Measurements from ENCODE around the gene DUSP16.

Gene DUSP16

DNA sequence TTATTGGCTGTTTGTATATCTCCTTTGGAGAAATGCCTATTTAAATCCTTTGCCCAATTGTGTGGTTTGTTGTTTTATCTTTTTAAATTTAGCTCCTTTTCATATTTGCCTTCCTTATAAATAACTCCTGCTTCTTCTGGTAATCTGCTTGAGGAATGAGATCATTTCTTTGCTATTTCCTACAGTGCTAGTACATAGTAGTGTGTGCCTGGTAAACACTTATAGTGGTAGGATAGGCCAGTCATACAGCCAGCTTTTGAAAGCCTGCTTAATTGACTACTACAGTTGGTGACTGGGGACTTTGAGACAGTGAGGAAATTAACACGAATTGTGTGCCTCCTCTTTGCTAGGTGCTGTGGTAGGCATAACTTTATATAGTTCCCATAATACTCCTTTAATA lies 137.0 kb downstream of the DUSP16 start:
- ChIA-PET POLR2A (ENCODE audit: low non-redundant PET) (no interaction called here), CTCF (no interaction called here)
- no peak for DNase-seq (ENCODE audit: low spot score)
- TF ChIP-seq, protein P1, sequence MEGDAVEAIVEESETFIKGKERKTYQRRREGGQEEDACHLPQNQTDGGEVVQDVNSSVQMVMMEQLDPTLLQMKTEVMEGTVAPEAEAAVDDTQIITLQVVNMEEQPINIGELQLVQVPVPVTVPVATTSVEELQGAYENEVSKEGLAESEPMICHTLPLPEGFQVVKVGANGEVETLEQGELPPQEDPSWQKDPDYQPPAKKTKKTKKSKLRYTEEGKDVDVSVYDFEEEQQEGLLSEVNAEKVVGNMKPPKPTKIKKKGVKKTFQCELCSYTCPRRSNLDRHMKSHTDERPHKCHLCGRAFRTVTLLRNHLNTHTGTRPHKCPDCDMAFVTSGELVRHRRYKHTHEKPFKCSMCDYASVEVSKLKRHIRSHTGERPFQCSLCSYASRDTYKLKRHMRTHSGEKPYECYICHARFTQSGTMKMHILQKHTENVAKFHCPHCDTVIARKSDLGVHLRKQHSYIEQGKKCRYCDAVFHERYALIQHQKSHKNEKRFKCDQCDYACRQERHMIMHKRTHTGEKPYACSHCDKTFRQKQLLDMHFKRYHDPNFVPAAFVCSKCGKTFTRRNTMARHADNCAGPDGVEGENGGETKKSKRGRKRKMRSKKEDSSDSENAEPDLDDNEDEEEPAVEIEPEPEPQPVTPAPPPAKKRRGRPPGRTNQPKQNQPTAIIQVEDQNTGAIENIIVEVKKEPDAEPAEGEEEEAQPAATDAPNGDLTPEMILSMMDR (conservative IDR thresholded peaks at IDR 0.05; ENCODE audit: low read depth) = no peak
- no peak overlapping the region for H3K27ac ChIP-seq

DNA sequence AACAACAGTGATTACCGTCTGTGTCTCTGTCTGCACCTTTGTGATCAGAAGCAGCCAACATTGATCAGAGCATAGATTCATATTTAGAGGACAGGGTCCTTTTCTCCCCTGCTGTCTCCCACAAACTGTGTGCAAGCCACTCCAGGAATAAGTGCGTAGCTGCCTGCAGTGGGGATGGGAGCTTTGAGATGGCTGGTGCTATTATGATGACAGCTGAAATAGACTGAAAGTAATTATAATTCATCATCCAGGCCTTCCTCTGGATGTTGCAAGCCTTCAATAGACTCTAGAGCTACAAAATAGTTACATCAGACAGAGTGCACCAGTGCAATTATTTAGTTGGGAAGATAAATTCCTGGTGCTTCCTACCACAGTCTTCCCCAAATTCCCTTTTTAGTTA lies 137.7 kb downstream of the DUSP16 start:
- ChIA-PET POLR2A (ENCODE audit: low non-redundant PET) (no interaction called here), CTCF (no interaction called here)
- no peak for DNase-seq (ENCODE audit: low spot score)

More for the DNA sequence above, 137.7 kb downstream of the DUSP16 start:
- TF ChIP-seq, protein P1 (conservative IDR thresholded peaks at IDR 0.05; ENCODE audit: low read depth) = no peak
- no peak overlapping the region for H3K27ac ChIP-seq
